Colon (tissue), 2 donors: Measurements from ENCODE around the gene PSENEN.

Experiments used
- FAIRE-seq: peaks from 2 replicates; lab custom pipeline; 2012; peaks lifted over from hg19 to GRCh38; lab: Jason Lieb, UNC
- donor health status: control.
- donor health status: control.

The PSENEN gene

GRCh38 chr19:35745328-35746086 is at the start of gene PSENEN, which contains the start of gene U2AF1L4:
Gene PSENEN, plus strand, starts transcription at chr19:35745651. Its CDS starts 280 bp downstream, at chr19:35745931.
Gene U2AF1L4, minus strand, starts transcription at chr19:35745418. Its CDS starts 27 bp downstream, at chr19:35745391.
- peak; percentile 36 for FAIRE-seq

GRCh38 chr19:35695895-35696422 is 49.5 kb upstream of the PSENEN start:
- FAIRE-seq: no peak

- FAIRE-seq: no peak
Measured at GRCh38 chr19:35696835-35697234, 48.6 kb upstream of the PSENEN start.

GRCh38 chr19:35702223-35703012 is 43.0 kb upstream of the PSENEN start:
- FAIRE-seq: no peak

GRCh38 chr19:35703343-35703742 is 42.1 kb upstream of the PSENEN start:
- no peak for FAIRE-seq

GRCh38 chr19:35704218-35704617 is 41.2 kb upstream of the PSENEN start, which contains the start of gene ZBTB32:
Gene ZBTB32, plus strand, starts transcription at chr19:35704558. Its CDS starts 10,069 bp downstream, at chr19:35714627.
- no peak for FAIRE-seq

GRCh38 chr19:35708391-35708790 is 37.1 kb upstream of the PSENEN start:
- FAIRE-seq: no peak

GRCh38 chr19:35710784-35711723 is 34.4 kb upstream of the PSENEN start:
- FAIRE-seq: no peak

- no peak for FAIRE-seq
Measured at GRCh38 chr19:35712567-35713505, 32.6 kb upstream of the PSENEN start.

GRCh38 chr19:35713506-35713850 is 32.0 kb upstream of the PSENEN start:
- no peak for FAIRE-seq

GRCh38 chr19:35713904-35714495 is 31.5 kb upstream of the PSENEN start:
- FAIRE-seq: no peak

GRCh38 chr19:35714601-35715354 is 30.7 kb upstream of the PSENEN start:
- no peak for FAIRE-seq

GRCh38 chr19:35715355-35715809 is 30.1 kb upstream of the PSENEN start:
- no peak for FAIRE-seq

GRCh38 chr19:35715981-35716800 is 29.3 kb upstream of the PSENEN start:
- no peak for FAIRE-seq

- no peak for FAIRE-seq
Measured at GRCh38 chr19:35716801-35717664, 28.4 kb upstream of the PSENEN start.

- FAIRE-seq: no peak
Measured at GRCh38 chr19:35717665-35718344, 27.6 kb upstream of the PSENEN start, which contains the start of gene KMT2B. Gene KMT2B, plus strand, starts transcription at chr19:35718003. Its CDS starts 16 bp downstream, at chr19:35718019.
